Stimulated activated naive B cell treated with anti-CD40 and anti-IgM and Interleukin-4, amounts not matched to agents 10 μg/mL and 1 μg/mL and 100 μg/mL, for 72 hours (primary cell): Measurements from ENCODE around the gene PRRC2B.
"Not testable (repeated sequence)": the region's sequence is repeated elsewhere in the genome, so short reads cannot be mapped to it uniquely, and the experiment has no call there.

ENCODE experiments used
- ATAC-seq, 2 donors: fragments of 150-1000 bp; cut with Tn5 transposase; replicated peaks; 2 replicates each; pipeline ENCODE4 v1.10.0; 2021; ENCODE audit warnings: moderate library complexity in 1 of 2
- DNase-seq: peaks from one replicate; pipeline ENCODE4 v3.0.0; 2021
- H3K27ac Mint-ChIP-seq: one replicate; pipeline ENCODE4 v1.8.0; 2022; ENCODE audit warnings: mild to moderate bottlenecking, mixed read lengths
- H3K27me3 Mint-ChIP-seq, 2 donors: one replicate each; pipeline ENCODE4 v1.8.0; 2022; ENCODE audit warnings: mixed read lengths in 2 of 2
- H3K36me3 Mint-ChIP-seq, 2 donors: one replicate each; pipeline ENCODE4 v1.8.0; 2022; ENCODE audit warnings: mixed read lengths in 2 of 2, mild to moderate bottlenecking in 1 of 2
- H3K4me1 Mint-ChIP-seq, 2 donors: one replicate each; pipeline ENCODE4 v1.8.0; 2022; ENCODE audit warnings: mixed read lengths in 2 of 2, mild to moderate bottlenecking in 1 of 2
- H3K4me3 Mint-ChIP-seq, 2 donors: one replicate each; pipeline ENCODE4 v1.8.0; 2022; ENCODE audit warnings: mild to moderate bottlenecking in 2 of 2, mixed read lengths in 2 of 2, moderate library complexity in 1 of 2
- H3K9me3 Mint-ChIP-seq, 2 donors: one replicate each; pipeline ENCODE4 v1.8.0; 2022; ENCODE audit warnings: mixed read lengths in 2 of 2, mild to moderate bottlenecking in 1 of 2

Gene PRRC2B

DNA sequence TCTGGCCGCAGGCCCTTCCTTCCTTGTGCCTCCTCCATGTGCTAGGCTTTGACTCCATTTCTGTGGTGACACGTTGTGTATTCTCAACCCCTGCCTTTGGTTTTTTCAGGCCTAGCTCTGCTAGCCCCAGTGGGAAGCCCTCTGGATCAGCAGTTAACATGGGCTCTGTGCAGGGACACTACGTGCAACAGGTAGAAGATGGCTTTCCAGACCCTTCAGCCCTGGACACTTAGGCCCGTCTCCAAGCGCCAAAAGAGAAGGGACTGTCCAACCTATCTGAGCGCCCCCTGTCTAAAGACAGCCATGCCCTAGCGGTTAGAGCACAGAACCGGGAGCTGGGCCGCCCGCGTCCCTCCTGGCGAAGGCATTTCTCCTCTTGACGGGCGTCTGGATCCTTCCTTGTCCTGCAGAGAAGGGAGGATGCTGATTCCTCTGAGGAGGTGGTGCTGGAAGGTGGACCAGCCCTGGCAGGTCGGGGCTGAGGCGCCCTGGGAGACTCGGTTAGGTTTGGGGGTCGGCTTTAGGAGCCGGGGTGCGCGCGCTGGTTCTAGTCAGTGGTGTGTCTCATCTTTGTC, 100.5 kb downstream of the PRRC2B start:
- Mint-ChIP-seq H3K27me3 (no peaks in the 10 kb centered on the region), H3K36me3 (peaks cover 53 to 65% of the 10 kb centered on the region in 2 donors), H3K27ac (peak overlapping the region; percentile 25), H3K9me3 (no peaks in the 10 kb centered on the region), H3K4me3 (no peak overlapping the region), H3K4me1 (peaks cover 4% of the 10 kb centered on the region in 2 donors)
- DNase-seq, result no peak
- no peak for ATAC-seq

DNA sequence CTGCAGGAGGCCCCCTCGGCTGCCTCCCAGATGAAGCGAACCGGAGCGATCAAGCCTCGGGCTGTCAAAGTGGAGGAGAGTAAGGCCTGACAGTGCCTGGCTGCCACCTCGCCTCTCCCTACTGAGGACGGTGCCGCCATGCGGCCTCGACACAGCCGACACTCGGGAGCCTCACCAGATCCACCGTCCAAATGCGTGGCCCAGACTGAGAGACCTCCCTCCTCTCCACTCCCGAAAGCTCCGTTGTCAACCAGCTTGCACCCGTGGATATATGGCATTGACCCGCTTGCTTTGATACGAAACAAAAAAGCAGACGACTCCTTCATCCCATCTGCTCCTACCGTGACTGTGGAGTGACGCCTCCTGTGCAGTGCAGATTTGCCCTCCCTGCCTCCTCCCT, 101.9 kb downstream of the PRRC2B start:
- no peak overlapping the region for H3K4me3 Mint-ChIP-seq
- H3K27ac Mint-ChIP-seq, result peak overlapping the region; percentile 62
- H3K4me1 Mint-ChIP-seq, result peaks cover 4 to 12% of the 10 kb centered on the region in 2 donors
- no peaks in the 10 kb centered on the region for H3K9me3 Mint-ChIP-seq
- no peaks in the 10 kb centered on the region for H3K27me3 Mint-ChIP-seq
- DNase-seq (no peak), ATAC-seq (no peak)
- peaks cover 45 to 61% of the 10 kb centered on the region in 2 donors for H3K36me3 Mint-ChIP-seq

DNA sequence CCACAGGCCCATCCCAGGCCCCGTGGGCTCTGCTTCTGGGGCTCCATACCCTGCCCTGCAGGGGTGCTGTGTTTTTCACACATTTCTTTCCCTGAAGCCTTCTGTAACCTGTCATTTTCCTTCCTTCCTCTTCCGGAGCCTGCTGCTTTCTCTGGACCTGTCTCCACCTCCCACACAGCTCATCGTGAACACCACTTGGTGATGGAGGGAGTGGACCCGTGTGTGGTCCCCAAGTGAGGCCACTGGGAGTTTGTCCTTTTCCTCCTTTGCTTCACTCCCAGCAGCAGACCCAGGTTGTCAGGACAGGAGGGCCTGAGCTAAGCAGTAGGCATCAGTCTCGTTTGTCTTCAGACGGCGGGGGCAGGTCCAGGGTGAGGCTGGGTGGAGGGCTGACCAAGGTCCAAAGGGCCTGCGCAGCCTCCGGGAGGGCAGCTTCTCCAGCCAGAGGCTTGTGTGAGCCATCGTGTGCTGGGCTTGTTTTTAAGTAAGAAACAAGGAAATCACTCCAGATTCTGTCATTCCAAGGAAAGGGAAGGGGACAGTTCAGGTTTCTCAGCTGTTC, 103.0 kb downstream of the PRRC2B start:
- Mint-ChIP-seq H3K9me3 (no peaks in the 10 kb centered on the region), H3K27me3 (no peaks in the 10 kb centered on the region), H3K4me3 (no peak overlapping the region), H3K36me3 (peaks cover 36 to 57% of the 10 kb centered on the region in 2 donors), H3K27ac (peak overlapping the region; percentile 49), H3K4me1 (peaks cover 12 to 22% of the 10 kb centered on the region in 2 donors)
- ATAC-seq, result no peak
- DNase-seq, result no peak

DNA sequence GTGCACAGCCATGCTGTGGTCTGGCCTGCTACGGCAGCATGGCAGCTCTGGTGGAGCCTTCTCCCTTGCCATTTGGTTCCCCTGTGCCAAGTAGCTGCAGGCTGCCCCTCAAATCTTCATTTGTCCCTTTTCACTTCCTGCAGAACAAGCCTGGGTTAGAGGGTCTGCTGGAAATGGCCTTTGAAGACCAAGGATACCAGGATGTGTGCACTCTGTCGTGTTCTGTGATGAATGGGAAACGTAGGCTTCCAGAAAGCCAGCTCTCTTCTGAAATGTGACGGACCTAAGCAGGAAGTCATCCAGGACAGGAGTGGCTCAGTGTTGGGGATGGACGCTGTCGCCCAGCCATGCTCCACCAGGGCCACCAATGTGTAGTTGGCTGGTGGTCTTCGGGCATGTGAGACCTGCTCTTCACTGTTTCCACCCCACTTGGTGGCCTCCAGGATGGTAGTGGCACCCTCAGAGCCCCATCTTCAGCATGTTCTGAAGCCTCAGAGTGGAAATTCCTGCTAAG, 105.4 kb downstream of the PRRC2B start:
- Mint-ChIP-seq H3K4me1 (peaks cover 27 to 43% of the 10 kb centered on the region in 2 donors), H3K36me3 (peaks cover 26 to 50% of the 10 kb centered on the region in 2 donors), H3K4me3 (peak overlapping the region in 1 of 2 donors; percentile 2), H3K27ac (peak overlapping the region; percentile 63), H3K9me3 (no peaks in the 10 kb centered on the region), H3K27me3 (no peaks in the 10 kb centered on the region)
- DNase-seq, result no peak
- ATAC-seq, result no peak

DNA sequence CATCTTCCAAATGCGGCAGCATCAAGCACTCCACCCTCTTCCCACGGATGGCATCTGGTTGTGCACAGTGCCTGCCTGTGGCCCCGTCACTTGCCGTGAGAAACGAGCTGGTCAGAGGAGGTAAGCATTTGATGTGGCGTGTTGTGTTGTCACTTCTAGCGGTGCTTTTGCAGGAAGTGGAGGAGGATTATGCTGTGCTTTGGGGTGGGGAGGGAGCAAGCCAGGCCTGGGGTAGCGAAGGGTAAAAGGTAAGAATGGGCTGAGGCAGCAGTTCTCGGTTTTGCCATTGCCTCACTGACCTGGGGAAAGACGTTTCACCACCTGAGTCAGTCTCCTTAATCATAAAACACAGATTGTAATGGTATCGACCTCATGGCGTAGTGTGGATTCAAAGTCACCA, 106.5 kb downstream of the PRRC2B start:
- peaks cover 22 to 47% of the 10 kb centered on the region in 2 donors for H3K36me3 Mint-ChIP-seq
- H3K27me3 Mint-ChIP-seq, result no peaks in the 10 kb centered on the region
- DNase-seq, result no peak
- peak overlapping the region; percentile 66 for H3K27ac Mint-ChIP-seq
- H3K9me3 Mint-ChIP-seq, result no peaks in the 10 kb centered on the region
- peak overlapping the region in 1 of 2 donors; percentile 41 for H3K4me3 Mint-ChIP-seq
- ATAC-seq, result no peak
- H3K4me1 Mint-ChIP-seq, result peaks cover 30 to 51% of the 10 kb centered on the region in 2 donors

DNA sequence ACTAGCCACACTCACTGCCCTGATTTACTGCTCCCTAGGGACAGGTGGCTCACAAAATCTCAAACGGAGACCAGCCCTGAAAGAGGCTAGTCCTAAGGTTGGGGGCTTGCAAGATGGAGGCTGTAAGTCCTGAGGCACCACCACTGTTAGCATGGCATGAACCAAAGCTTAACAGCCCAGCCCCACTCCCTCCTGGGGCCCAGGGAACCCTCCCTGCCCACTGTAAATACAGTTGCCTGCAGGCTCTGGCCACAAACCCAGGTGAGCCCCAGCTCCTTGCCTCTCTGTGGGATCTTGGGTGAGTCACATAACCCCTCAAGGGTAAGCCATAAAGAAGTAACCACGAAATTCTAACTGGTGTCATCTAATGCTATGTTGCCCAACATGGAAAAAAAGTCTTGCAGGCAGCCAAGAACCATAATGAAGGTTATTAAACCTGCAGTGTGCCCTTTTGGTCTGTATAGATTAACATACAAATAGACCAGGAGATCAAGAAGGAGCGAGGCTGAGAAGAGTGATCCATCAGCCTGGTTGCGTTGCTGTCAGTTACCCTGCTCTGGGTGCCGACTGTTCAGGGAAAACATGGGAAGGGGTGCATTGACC, 107.2 kb downstream of the PRRC2B start:
- Mint-ChIP-seq H3K4me3 (peak overlapping the region; percentile 54 to 74), H3K36me3 (peaks cover 22 to 45% of the 10 kb centered on the region in 2 donors), H3K27me3 (no peaks in the 10 kb centered on the region), H3K9me3 (no peaks in the 10 kb centered on the region), H3K4me1 (peaks cover 30 to 51% of the 10 kb centered on the region in 2 donors), H3K27ac (peak overlapping the region; percentile 80)
- no peak for DNase-seq
- ATAC-seq, result peak; percentile 7 to 9

DNA sequence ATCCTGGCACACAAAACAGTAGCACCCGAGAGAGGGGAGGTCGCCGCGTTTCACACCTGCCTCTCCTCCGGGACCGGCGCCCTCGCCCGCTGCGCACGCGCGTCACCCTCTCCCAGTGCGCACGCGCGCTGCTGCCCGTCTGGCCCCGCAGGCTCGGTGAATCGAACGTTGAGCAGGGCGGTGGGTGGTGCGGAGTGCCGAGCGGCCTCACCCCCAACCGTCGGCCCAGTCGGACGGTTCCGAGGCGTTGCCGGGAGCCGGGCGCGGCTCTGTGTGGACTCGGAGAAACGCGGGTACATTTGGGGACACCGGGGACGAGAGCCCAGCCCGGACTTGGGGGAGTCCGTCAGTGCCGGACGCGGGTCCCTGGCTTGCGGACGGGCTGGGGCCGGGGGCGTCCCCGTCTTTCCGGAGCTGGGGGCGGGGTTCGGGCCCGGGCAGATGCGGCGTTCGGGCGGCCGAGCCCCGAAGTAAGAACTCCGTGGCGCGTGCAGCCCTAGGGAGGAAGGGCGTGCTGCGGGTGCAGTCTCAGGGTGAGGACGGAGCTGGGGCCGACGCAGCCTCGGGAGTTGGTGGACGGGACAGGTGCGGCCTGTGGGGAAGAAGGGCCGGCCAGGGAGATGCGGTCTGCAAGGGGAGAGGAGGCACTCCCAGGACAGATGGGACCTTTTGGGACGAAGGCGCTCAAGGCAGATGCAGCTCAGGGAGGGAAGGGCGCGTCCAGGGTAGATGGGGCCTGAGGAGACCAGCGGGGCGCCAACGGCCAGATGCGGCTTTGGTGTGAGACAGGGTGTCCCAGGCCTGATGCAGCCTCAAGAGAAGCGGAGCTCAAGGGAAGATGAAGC, 109.1 kb downstream of the PRRC2B start, which contains the start of gene POMT1:
Gene POMT1, plus strand, starts transcription at position 138 of the 845 bp plus-strand sequence. CDS start 1,301 bp downstream, outside the sequence.
- Mint-ChIP-seq H3K9me3 (no peaks in the 10 kb centered on the region), H3K27me3 (no peaks in the 10 kb centered on the region), H3K27ac (peak within 1 kb of the TSS; percentile 95)

DNA sequence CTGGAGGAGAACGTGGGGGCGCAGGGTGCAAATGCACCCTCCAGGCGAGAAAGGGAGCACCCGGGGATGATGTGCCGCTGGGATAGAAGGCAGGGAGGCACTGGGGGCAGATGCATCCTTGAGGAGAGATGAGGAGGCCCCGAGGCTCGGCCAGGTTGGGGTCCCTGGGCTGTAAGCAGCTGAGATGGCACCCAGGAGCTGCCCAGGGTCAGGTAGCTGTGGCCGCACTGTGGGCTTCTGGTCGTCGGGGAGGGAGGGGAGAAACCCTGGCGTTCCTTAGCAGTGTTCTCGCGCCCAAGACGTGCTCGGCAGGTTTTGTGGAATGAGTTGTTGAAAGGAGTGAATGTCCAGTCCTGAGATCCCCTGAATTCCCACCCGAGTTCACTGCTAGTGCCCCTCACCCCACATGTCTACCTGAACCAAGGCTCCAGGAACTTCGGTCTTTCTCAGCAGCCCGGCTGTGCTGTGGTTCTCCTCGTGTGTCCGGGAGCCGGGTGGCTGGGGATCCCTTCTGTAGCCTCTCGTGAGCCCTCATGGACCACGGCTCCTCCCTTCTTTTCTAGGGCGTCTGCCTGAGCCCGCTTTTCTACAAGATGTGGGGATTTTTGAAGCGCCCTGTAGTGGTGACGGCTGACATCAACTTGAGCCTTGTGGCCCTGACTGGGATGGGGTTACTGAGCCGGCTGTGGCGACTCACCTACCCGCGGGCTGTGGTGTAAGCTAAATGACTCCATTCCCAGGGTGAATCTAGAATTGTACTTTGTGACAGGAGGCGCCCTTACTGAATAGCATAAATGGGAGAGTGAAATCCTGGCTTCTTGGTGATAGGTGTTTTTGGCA, 110.0 kb downstream of the PRRC2B start:
- DNase-seq (peak; percentile 22), ATAC-seq (peak; percentile 31 to 51)
- Mint-ChIP-seq H3K9me3 (no peaks in the 10 kb centered on the region), H3K4me3 (peak overlapping the region; percentile 92 to 95), H3K27ac (peak overlapping the region; percentile 95), H3K4me1 (peaks cover 30 to 46% of the 10 kb centered on the region in 2 donors), H3K36me3 (peaks cover 13 to 45% of the 10 kb centered on the region in 2 donors), H3K27me3 (no peaks in the 10 kb centered on the region)

More for the DNA sequence above, 109.1 kb downstream of the PRRC2B start, which contains the start of gene POMT1:
- Mint-ChIP-seq H3K36me3 (peaks cover 13 to 44% of the 10 kb centered on the region in 2 donors), H3K4me1 (peaks cover 30 to 46% of the 10 kb centered on the region in 2 donors), H3K4me3 (peak within 1 kb of the TSS; percentile 92 to 95)
- peak; percentile 86 for DNase-seq
- ATAC-seq, result peak; percentile 82 to 88

DNA sequence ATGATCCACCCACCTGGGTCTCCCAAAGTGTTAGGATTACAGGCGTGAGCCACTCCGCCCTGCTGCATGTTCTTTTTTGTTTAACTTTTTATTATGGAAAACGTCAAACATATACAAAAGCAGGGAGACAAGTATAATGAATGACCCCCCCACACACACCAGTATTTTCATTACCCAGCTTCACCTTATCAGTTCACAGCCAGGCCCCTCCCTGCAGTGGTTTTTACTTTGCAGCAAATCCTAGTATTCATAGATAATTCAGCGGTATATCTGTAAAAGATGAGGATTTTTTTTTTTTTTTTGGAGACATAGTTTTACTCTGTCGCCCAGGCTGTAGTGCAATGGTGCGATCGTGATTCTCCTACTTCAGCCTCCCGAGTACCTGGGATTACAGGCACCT, 111.1 kb downstream of the PRRC2B start:
- DNase-seq, result no peak
- peaks cover 8 to 44% of the 10 kb centered on the region in 2 donors for H3K36me3 Mint-ChIP-seq
- peak overlapping the region in 1 of 2 donors; percentile 44 for H3K4me3 Mint-ChIP-seq
- peaks cover 30 to 46% of the 10 kb centered on the region in 2 donors for H3K4me1 Mint-ChIP-seq
- H3K9me3 Mint-ChIP-seq, result no peaks in the 10 kb centered on the region
- ATAC-seq, result no peak
- H3K27me3 Mint-ChIP-seq, result no peaks in the 10 kb centered on the region
- no peak overlapping the region for H3K27ac Mint-ChIP-seq

DNA sequence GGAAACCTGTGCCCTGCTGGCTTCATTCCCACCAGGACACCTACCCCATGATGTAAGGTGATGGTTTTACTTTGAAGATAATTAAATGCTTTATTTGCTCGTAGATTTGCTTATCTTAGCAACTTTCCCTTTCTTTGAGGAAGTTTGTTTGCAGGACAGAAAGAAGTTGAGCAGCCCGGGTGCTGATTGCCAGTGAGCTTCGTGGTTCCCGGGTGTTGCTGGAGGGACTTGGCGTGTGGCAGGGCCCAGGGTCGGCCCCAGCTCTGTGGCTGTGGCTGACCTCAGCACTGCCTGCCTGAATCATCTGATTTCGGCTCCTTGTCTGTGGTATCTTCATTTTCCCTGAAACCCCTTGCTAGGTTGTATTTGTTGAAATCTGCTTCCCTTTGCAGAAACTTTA, 117.5 kb downstream of the PRRC2B start:
- no peak overlapping the region for H3K27ac Mint-ChIP-seq
- DNase-seq (no peak), ATAC-seq (no peak)
- H3K9me3 Mint-ChIP-seq, result no peaks in the 10 kb centered on the region
- H3K4me1 Mint-ChIP-seq, result peaks cover 11 to 13% of the 10 kb centered on the region in 2 donors
- H3K36me3 Mint-ChIP-seq, result peaks cover 41 to 57% of the 10 kb centered on the region in 2 donors
- no peaks in the 10 kb centered on the region for H3K27me3 Mint-ChIP-seq
- H3K4me3 Mint-ChIP-seq, result no peak overlapping the region

DNA sequence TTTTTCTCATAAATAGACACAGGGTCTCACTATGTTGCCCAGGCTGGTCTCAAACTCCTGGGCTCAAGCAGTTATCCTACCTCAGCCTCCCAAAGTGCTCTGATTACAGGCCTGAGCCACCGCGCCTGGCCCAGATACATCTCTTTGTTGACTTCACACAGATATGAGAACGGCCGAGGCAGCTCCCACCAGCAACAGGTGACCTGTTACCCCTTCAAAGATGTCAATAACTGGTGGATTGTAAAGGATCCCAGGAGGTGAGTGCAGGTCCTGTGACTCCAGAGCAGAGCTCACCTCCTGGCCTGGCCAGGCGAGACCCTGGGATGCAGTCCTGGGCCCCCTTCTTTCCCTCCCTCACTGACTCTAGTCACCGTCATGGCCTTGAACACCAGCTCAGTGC, 118.0 kb downstream of the PRRC2B start:
- DNase-seq, result no peak
- H3K4me1 Mint-ChIP-seq, result peaks cover 11 to 13% of the 10 kb centered on the region in 2 donors
- peaks cover 43 to 54% of the 10 kb centered on the region in 2 donors for H3K36me3 Mint-ChIP-seq
- H3K9me3 Mint-ChIP-seq, result no peaks in the 10 kb centered on the region
- ATAC-seq, result no peak
- H3K27me3 Mint-ChIP-seq, result no peaks in the 10 kb centered on the region
- H3K27ac Mint-ChIP-seq, result no peak overlapping the region
- H3K4me3 Mint-ChIP-seq, result no peak overlapping the region

DNA sequence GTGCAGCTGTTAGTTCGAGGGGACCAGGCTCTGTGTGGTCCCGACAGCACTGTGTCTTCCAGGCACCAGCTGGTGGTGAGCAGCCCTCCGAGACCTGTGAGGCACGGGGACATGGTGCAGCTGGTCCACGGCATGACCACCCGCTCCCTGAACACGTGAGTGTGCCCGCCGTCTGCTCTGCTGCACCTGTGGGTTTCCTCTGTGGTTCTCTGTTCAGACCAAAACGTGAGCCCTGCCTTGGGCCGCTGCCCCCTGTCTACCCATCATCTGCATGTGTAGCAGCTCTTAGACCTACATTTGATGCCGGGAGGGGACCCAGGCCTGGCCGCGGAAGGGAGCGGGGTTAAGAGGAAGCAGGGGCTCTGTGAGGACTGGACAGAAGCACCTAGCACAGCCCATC, 119.3 kb downstream of the PRRC2B start:
- ATAC-seq, result peak; percentile 38 to 60
- no peak overlapping the region for H3K4me3 Mint-ChIP-seq
- no peaks in the 10 kb centered on the region for H3K9me3 Mint-ChIP-seq
- H3K36me3 Mint-ChIP-seq, result peaks cover 45 to 51% of the 10 kb centered on the region in 2 donors
- H3K27me3 Mint-ChIP-seq, result no peaks in the 10 kb centered on the region
- H3K4me1 Mint-ChIP-seq, result peaks cover 11 to 13% of the 10 kb centered on the region in 2 donors
- H3K27ac Mint-ChIP-seq, result peak overlapping the region; percentile 62
- DNase-seq, result no peak

DNA sequence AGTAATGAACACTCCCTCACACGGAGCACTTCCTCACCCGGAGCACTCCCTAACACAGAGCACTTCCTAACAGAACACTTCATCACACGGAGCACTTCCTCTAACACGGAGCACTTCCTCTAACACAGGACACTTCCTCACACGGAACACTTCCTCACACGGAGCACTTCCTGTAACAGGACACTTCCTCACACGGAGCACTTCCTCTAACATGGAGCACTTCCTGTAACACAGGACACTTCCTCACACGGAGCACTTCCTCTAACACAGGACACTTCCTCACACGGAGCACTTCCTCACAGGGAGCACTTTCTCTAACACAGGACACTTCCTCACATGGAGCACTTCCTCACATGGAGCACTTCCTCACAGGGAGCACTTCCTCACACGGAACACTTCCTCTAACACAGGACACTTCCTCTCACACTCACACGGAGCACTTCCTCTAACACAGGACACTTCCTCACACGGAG, 121.7 kb downstream of the PRRC2B start:
- Mint-ChIP-seq H3K4me1 (peaks cover 11 to 13% of the 10 kb centered on the region in 2 donors), H3K36me3 (peaks cover 49 to 58% of the 10 kb centered on the region in 2 donors)
- DNase-seq, ATAC-seq, H3K27ac Mint-ChIP-seq, H3K4me3 Mint-ChIP-seq, H3K27me3 Mint-ChIP-seq, H3K9me3 Mint-ChIP-seq: not testable (repeated sequence)
